Activated CD4-positive, alpha-beta T cell treated with anti-CD3 and anti-CD28 coated beads for 4 hours (primary cell): Measurements from ENCODE around the gene CHRNA1.

ENCODE experiments used
- DNase-seq, 2 donors: peaks; one replicate each; pipeline ENCODE4 v3.0.0-alpha.2; 2020

CHRNA1 gene

GRCh38 chr2:174781298-174781697, 17.0 kb upstream of the CHRNA1 start:
- no peak for DNase-seq

DNA sequence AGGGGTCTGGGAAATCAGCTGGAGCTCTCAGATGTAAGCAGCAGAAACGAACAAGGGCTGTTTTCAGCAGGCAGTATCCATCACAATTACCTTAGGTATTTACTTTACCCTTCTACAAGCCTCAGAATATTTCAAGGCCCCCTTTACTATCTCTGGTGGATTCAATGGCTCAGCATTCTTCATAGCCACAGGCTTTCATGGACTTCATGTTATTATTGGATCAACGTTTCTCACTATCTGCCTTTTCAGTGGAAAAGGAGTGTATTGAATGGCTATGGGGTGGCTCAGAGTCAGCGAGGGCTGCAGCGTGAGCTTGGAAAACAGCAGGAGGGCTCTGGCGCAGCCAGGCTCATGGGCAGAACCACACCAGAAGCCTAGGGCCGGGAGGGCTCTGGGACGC, 16.6 kb upstream of the CHRNA1 start:
- DNase-seq: no peak

- DNase-seq: no peak
Observed at GRCh38 chr2:174780191-174780840, 16.0 kb upstream of the CHRNA1 start.

DNA sequence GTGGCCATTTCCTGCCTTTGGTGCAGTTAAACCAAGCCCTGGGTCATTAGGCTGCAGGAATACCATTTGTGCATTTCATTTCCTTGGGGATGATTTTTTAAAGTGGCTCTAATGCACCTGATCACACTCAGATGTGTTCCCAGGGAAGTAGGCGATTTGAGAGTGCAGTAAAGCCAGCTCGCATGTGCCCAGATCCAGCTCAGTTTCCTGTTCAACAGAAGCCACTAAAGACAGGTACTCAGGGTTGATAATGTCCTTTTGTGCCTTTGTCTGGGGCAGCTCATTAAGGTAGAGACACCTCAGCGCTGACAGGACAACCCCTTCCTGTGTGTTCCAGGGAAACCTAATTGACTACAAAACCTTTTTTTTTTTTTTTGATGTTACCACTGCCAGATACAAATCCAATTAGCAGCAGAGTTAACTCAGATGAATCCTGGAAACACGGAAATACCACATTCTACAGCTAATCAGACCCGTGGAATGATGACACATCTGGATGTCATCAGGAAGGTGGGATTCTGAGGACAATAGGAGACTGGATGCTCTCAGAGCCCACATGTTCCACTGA, 15.2 kb upstream of the CHRNA1 start:
- no peak for DNase-seq

- peak; percentile 54 to 56 for DNase-seq
Observed at GRCh38 chr2:174778085-174778981, 14.1 kb upstream of the CHRNA1 start.

- DNase-seq: no peak
Observed at GRCh38 chr2:174777347-174778084, 13.2 kb upstream of the CHRNA1 start.

DNA sequence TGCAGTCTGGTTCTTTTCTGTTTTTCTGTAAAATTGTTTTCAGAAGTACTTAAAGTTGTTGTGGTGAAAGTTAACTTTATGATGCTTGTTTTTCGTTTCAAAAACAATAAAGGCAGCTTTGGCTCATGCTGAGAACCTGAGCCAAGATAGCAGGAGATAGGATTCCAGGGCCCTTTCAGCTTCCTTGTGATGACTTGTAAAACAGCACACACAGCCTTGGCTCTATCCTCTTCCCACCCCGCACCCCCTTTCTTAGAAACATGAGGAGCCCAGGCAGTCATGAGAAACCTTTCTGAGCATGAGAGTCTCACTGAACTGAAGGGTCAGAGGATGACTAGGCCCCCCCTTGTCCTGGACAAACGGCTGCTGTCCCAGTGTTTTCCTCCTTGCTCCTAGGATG, 12.4 kb upstream of the CHRNA1 start:
- no peak for DNase-seq

GRCh38 chr2:174776223-174776622, 12.0 kb upstream of the CHRNA1 start:
- no peak for DNase-seq

DNA sequence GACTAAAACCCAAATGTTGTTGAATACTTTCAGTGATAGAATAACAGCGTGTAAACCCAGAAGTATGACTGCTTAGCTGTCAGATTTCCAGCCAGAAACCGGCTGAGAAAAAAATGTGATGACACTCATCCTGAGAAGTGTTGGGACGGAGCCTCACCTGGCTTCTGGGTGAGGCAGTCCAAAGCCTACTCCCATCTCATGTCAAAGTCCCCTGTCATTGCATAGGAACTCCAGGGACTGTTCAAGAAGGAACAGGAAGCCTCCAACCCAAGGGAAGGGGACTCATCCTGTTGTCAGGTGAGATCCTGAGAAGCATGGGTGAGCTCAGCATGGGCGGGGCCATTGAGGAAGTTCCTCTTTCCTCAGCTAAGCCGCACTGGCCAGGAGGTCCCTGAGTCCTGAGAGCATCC, 11.3 kb upstream of the CHRNA1 start:
- no peak for DNase-seq

DNA sequence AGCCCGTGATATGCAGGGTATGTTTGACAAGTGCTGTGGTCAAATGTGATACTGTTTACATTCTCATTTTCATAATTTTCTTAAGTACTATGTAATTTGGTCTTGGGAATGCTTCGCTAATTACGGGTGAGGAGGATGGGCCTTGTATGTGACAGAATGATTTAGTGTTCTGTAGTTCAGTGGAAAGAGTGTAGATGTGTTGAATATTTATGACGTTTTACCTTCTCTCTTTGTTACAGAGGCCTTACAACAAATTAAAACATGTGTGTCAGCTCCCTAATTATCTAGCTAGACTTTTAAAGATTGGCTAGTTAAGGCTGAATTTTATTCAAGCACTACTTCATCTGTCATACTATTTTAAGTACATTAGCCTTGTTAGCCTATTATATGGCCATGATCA, 10.6 kb upstream of the CHRNA1 start:
- no peak for DNase-seq

- DNase-seq: no peak
Observed at GRCh38 chr2:174773215-174773614, 8.9 kb upstream of the CHRNA1 start.

GRCh38 chr2:174772472-174772801, 8.2 kb upstream of the CHRNA1 start:
- DNase-seq: no peak

DNA sequence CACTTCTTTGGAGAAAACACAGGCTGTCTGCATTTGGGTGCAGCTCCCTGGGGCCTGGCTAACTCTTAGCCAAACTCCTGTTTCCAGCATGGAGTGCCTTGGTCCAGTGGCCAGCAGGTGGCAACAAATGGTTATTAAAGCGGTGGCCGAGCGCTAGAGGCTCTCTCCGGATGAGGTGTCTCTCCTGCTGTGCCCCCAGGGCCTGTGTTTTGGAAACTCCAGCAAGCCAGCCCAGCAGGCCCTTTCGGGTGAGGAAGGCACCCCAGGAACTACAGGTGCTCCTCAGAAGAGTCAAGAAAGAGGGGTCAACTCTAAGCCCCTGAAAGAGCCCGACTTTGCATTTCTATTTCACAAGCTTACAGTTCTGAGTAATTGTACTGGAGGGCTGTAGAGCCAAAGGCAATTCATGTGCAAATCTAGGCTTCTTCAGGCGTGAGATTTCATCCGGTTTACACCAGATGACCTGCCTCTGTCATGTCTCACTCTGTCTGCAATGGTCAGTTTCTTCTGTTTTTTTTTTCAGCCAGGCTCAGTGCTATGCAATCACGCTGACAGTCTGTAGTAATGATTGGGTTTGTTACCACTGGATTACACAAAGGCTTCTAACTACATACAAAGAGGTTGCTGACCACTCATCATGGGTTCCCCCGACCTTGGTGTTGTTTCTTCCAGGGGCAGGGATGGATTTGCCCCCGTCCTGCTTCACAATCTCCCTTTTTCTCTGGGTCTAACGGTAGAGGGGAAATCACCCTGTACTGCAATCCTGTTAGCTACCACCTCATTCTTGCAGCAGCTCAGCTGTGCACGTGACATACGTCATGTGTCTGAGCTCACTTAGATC, 7.6 kb upstream of the CHRNA1 start:
- DNase-seq: peak; percentile 15 to 36

DNA sequence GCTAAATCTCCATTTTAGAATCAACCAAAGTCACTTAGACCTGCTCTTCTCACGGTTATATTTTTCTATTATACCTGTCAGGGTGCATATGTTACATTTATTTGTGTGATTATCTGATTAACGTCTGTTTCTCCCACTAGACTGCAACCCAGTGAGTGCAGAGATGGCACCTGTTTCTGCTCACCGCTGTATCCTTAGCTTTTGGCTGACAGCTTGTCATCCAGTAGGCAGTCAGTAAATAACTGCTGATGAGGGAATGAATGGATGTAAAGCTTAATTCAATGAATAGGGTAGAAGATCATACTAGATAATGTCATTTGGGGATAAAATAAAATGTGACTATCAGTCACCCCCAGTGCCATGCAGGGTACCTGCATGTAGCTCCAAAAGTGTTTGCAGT, 6.9 kb upstream of the CHRNA1 start:
- DNase-seq: no peak

DNA sequence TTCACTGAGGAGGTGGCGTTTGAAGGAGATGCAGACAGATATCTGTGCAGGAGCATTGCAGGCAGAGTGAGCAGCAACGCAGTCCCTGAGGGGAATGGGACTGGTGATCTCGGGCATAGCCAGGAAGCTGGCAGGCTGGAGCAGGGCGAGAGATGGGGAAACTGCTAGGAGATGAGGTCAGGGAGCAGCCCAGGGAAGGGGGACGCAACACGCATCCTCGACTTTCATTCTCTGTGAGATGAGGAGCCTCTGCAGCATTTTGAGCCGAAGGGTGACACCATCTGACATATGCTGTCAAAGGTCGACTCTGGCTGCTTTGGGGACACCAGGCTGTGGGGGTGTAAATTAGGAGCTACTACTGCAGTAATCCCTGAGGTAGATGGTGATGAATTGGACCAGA, 4.3 kb upstream of the CHRNA1 start:
- DNase-seq: no peak

GRCh38 chr2:174766271-174766670, 2.0 kb upstream of the CHRNA1 start:
- DNase-seq: no peak

DNA sequence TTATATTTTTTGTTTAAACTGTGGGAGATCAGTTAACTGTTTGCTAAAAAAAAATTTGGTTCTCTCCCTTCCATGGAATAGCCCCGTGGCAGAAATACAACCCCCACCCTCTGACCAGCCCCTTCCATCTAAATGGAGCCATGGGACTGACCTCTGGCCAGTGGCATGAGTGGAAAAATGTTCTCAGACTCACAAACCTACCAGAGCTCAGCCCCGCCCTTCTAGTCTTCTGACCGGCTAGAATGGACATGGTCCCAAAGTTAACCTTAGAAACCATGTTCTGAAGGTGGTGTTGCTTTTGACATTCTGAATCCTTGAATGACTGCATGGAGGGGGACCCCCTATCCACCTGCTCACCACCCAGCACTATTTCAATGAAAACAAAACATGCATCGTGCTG, 1.3 kb upstream of the CHRNA1 start:
- no peak for DNase-seq

DNA sequence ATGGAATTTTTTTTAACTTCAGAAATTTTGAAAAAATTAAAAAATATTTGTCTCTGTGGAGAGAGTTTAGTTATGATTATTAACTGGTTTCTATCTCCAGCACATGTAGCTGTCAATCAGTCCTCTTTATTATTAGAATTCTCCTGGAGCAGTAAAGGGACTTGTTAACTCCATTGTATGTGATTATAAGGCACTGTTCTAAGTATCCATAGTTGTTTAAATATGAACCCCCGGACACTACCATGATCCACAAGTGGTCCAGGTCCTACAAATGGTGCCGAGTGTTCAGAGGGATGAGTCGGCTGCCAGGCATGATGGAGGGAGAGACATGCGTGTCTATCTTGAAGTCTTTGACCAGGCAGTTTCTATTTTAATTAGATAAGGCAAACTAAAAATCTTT, 492 bp downstream of the CHRNA1 start:
- DNase-seq: no peak

DNA sequence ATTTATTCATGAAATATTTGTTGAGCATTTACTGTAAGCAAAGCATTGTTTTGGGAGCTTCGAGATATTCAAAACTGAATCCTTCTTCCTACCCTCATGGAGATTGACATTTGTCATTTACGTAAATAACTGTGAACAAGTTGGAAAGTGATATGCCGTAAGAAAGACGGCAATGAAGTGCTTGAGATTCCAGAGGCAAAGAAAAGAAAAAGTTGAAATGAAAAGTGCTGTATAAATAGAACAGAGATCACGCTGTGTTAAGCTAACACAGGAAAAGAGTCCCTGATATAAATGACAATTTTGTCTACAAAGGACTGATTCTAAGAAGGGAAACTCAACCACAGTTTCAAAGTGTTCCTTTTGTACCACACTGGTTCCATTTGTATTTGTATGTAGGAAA, 1.8 kb downstream of the CHRNA1 start:
- no peak for DNase-seq

DNA sequence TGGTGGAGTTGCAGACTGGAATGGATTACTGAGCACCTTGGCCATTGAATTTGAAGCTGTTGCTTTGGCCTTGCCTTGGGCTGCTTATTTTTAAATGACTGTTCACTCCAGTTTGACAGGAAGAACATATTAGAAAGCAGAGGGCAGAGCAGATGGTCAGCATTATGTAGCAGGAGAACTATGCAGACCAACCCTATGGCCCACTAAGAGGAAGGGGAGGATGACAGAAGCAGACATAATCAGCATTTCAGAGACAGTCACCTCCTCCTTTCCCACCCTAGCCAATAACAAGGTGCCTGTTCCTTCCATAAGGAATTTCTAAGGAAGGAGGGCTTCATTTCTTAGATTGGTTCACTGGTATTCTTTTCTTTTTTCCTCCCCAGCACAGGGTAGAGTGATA, 2.4 kb downstream of the CHRNA1 start:
- DNase-seq: no peak

DNA sequence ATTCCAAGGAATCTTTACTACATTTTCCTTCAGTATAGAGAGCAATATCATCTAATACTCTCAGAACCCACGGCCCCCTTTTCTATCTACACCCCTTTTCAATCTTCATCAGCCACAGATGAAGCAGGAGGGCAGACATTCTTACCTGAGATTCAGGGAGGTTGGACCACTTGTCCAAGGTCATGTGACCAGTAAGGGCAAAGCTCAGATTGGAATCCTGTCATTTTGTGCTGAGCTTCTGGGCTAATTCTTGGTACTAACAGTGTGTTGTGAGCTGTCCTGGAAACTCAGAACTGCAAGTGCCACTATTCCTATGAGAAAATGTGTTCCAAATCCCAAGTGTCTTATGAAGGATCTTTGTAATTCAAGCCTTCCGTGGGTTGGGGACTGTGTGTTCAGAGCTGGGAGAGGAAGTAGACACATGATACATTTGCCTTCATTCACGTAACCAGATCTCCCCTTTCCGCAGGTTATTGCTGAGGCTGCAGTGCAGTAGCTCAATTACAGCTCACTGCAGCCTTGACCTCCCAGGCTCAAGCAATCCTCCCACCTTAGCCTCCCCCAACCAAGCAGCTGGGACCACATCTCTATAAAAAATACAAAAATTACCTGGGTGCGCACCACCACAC, 3.3 kb downstream of the CHRNA1 start:
- DNase-seq: no peak
